OCI-M2 (cell line): ENCODE results near the gene DCHS2.

Experiments used
- DNase-seq: peaks from one replicate; lab custom pipeline; 2025; ENCODE audit not compliant: unreplicated experiment; lab: John Stamatoyannopoulos, UW

DCHS2 gene

GRCh38 chr4:154328030-154328429, 163.6 kb downstream of the DCHS2 start:
- no peak for DNase-seq

- no peak for DNase-seq
These were observed 171.1 kb downstream of the DCHS2 start for GRCh38 chr4:154320521-154320920.

- DNase-seq, result no peak
These were observed 171.9 kb downstream of the DCHS2 start for GRCh38 chr4:154319736-154320135.

- no peak for DNase-seq
These were observed 174.2 kb downstream of the DCHS2 start for GRCh38 chr4:154317201-154317999.

- DNase-seq, result no peak
These were observed 175.9 kb downstream of the DCHS2 start for GRCh38 chr4:154315741-154316140.

- DNase-seq, result no peak
These were observed 177.4 kb downstream of the DCHS2 start for GRCh38 chr4:154314248-154314647.

- no peak for DNase-seq
These were observed 178.5 kb downstream of the DCHS2 start for GRCh38 chr4:154313004-154313585.

GRCh38 chr4:154312246-154312645, 179.4 kb downstream of the DCHS2 start:
- DNase-seq, result no peak

- no peak for DNase-seq
These were observed 181.0 kb downstream of the DCHS2 start for GRCh38 chr4:154310578-154310977.

- DNase-seq, result no peak
These were observed 183.4 kb downstream of the DCHS2 start for GRCh38 chr4:154308207-154308606.

- DNase-seq, result no peak
These were observed 184.1 kb downstream of the DCHS2 start for GRCh38 chr4:154307451-154307850.

GRCh38 chr4:154305616-154306015, 186.0 kb downstream of the DCHS2 start:
- no peak for DNase-seq

GRCh38 chr4:154304679-154305078, 186.9 kb downstream of the DCHS2 start:
- DNase-seq, result no peak

- DNase-seq, result no peak
These were observed 196.8 kb downstream of the DCHS2 start for GRCh38 chr4:154294652-154295350.

- DNase-seq, result no peak
These were observed 198.2 kb downstream of the DCHS2 start for GRCh38 chr4:154293427-154293826.

GRCh38 chr4:154292589-154292988, 199.0 kb downstream of the DCHS2 start:
- DNase-seq, result no peak

- no peak for DNase-seq
These were observed 214.4 kb downstream of the DCHS2 start for GRCh38 chr4:154277172-154277571.

GRCh38 chr4:154276496-154276895, 215.1 kb downstream of the DCHS2 start:
- DNase-seq, result no peak

GRCh38 chr4:154254999-154255398, 236.6 kb downstream of the DCHS2 start:
- DNase-seq, result no peak

GRCh38 chr4:154234576-154234975, 257.0 kb downstream of the DCHS2 start:
- DNase-seq, result no peak

GRCh38 chr4:154231806-154232478, 259.7 kb downstream of the DCHS2 start:
- no peak for DNase-seq

- no peak for DNase-seq
These were observed 260.9 kb downstream of the DCHS2 start for GRCh38 chr4:154230723-154231122.
